Nephron (organoid): ENCODE results near the gene DOC2B.

Experiments used
- H3K27ac Mint-ChIP-seq, 3 experiments: 2 replicates each; pipeline ENCODE4 v1.8.0; 2020; ENCODE audit warnings: mixed read lengths in 3 of 3, mild to moderate bottlenecking in 2 of 3, moderate library complexity in 1 of 3
- H3K27me3 Mint-ChIP-seq: 2 replicates; pipeline ENCODE4 v1.8.0; 2021; ENCODE audit warnings: low read depth, mild to moderate bottlenecking, moderate library complexity, mixed read lengths
- H3K36me3 Mint-ChIP-seq: 2 replicates; pipeline ENCODE4 v1.8.0; 2020; ENCODE audit warnings: low read depth, mixed read lengths
- H3K4me1 Mint-ChIP-seq: 2 replicates; pipeline ENCODE4 v1.8.0; 2020; ENCODE audit warnings: mixed read lengths
- H3K4me3 Mint-ChIP-seq, 3 experiments: 2 replicates each; pipeline ENCODE4 v1.8.0; 2020; ENCODE audit warnings: mild to moderate bottlenecking in 3 of 3, mixed read lengths in 3 of 3, moderate library complexity in 2 of 3
- H3K9me3 Mint-ChIP-seq: 2 replicates; pipeline ENCODE4 v1.8.0; 2020; ENCODE audit warnings: mixed read lengths
- TF ChIP-seq, protein P1 (sequence below), 3 experiments: fragments of 200-600 bp; sonication (generic); IDR thresholded peaks; one replicate each; pipeline ENCODE4 v1.5.0; 2021; ENCODE audit warnings: antibody characterized with exemption in 3 of 3; ENCODE audit not compliant: unreplicated experiment in 3 of 3

DOC2B gene

GRCh38 chr17:147796-148740, 33.4 kb downstream of the DOC2B start:
- H3K4me3 Mint-ChIP-seq = no peak overlapping the region
- no peaks in the 10 kb centered on the region for H3K4me1 Mint-ChIP-seq
- TF ChIP-seq, protein P1, sequence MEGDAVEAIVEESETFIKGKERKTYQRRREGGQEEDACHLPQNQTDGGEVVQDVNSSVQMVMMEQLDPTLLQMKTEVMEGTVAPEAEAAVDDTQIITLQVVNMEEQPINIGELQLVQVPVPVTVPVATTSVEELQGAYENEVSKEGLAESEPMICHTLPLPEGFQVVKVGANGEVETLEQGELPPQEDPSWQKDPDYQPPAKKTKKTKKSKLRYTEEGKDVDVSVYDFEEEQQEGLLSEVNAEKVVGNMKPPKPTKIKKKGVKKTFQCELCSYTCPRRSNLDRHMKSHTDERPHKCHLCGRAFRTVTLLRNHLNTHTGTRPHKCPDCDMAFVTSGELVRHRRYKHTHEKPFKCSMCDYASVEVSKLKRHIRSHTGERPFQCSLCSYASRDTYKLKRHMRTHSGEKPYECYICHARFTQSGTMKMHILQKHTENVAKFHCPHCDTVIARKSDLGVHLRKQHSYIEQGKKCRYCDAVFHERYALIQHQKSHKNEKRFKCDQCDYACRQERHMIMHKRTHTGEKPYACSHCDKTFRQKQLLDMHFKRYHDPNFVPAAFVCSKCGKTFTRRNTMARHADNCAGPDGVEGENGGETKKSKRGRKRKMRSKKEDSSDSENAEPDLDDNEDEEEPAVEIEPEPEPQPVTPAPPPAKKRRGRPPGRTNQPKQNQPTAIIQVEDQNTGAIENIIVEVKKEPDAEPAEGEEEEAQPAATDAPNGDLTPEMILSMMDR (IDR thresholded peaks at IDR 0.05; ENCODE audit: unreplicated experiment in 3 of 3) = no peak
- H3K36me3 Mint-ChIP-seq = no peaks in the 10 kb centered on the region
- no peak overlapping the region for H3K27ac Mint-ChIP-seq
- H3K9me3 Mint-ChIP-seq = no peaks in the 10 kb centered on the region
- H3K27me3 Mint-ChIP-seq = peaks cover 6% of the 10 kb centered on the region

- Mint-ChIP-seq H3K4me1 (no peaks in the 10 kb centered on the region), H3K27ac (no peak overlapping the region), H3K4me3 (no peak overlapping the region), H3K36me3 (no peaks in the 10 kb centered on the region), H3K27me3 (peaks cover 7% of the 10 kb centered on the region), H3K9me3 (no peaks in the 10 kb centered on the region)
- TF ChIP-seq, protein P1 (IDR thresholded peaks at IDR 0.05; ENCODE audit: unreplicated experiment in 3 of 3) = no peak
These were observed 34.3 kb downstream of the DOC2B start for GRCh38 chr17:146983-147761.

DNA sequence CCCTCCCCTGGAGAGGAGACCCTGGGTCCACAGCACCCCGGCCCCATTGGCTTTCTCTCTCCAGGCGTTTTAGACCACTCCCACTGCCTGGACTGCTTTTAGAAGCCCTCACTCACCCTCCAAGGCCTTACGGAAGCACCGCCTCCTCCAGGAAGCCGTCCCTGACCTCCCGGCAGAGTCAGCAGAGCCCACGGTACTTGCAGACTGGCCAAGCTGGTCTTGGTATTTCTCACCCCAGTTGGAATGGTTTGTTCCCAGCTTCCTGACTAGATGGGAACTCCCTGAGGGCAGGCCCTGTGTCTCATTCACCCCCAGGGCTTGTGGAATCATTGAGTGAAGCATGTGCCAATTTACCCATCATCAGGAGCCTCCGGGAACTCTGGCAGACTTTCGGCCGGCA, 34.9 kb downstream of the DOC2B start:
- Mint-ChIP-seq H3K36me3 (no peaks in the 10 kb centered on the region), H3K27me3 (peaks cover 7% of the 10 kb centered on the region), H3K4me1 (no peaks in the 10 kb centered on the region), H3K27ac (no peak overlapping the region), H3K4me3 (no peak overlapping the region), H3K9me3 (no peaks in the 10 kb centered on the region)
- TF ChIP-seq, protein P1 (IDR thresholded peaks at IDR 0.05; ENCODE audit: unreplicated experiment in 3 of 3) = no peak

DNA sequence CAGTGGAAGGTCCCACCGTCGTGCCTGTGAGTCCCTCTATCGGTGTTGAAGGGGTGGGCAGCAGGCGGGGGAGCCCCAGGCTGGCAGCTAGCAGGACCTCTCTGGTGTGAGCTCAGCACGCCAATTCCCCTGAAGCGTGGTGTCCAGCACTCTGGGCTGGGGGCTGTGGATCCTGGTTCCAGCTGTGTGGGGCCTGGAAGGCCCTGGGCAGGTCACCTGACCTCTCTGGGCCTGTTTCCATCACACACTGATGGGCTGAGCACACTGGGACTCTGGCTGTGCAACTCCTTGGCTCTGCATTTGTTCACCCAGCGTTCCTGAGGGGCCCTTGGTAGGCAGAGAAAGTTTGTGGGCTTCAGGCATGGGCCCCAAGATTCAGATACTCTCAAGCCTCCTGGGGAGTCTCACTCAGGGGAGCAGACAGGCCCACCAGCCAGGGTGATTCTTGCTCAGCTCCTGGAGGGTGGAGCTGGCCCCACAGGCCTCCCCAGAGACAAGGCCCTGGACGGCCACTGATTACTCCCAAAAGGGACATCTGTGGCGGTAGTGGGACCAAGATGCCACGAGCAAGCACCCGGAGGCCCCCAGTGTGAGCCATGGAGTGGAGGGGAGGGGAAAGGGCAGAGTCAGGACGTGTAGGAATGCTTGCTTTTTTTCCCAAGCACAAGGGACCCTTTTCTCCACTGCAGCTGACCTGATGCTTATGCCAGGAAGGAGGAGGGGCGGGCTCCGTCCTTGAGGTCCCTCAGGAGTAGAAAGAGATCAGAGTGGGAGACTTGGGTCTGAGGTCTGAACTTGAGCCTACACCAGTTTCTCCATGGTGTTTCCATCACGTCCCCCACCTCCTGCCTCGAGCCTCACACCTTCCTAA, 35.5 kb downstream of the DOC2B start:
- H3K27me3 Mint-ChIP-seq = peaks cover 7% of the 10 kb centered on the region
- no peaks in the 10 kb centered on the region for H3K9me3 Mint-ChIP-seq
- TF ChIP-seq, protein P1 (IDR thresholded peaks at IDR 0.05; ENCODE audit: unreplicated experiment in 3 of 3) = no peak
- no peaks in the 10 kb centered on the region for H3K36me3 Mint-ChIP-seq
- no peak overlapping the region for H3K4me3 Mint-ChIP-seq
- H3K27ac Mint-ChIP-seq = no peak overlapping the region
- no peaks in the 10 kb centered on the region for H3K4me1 Mint-ChIP-seq

DNA sequence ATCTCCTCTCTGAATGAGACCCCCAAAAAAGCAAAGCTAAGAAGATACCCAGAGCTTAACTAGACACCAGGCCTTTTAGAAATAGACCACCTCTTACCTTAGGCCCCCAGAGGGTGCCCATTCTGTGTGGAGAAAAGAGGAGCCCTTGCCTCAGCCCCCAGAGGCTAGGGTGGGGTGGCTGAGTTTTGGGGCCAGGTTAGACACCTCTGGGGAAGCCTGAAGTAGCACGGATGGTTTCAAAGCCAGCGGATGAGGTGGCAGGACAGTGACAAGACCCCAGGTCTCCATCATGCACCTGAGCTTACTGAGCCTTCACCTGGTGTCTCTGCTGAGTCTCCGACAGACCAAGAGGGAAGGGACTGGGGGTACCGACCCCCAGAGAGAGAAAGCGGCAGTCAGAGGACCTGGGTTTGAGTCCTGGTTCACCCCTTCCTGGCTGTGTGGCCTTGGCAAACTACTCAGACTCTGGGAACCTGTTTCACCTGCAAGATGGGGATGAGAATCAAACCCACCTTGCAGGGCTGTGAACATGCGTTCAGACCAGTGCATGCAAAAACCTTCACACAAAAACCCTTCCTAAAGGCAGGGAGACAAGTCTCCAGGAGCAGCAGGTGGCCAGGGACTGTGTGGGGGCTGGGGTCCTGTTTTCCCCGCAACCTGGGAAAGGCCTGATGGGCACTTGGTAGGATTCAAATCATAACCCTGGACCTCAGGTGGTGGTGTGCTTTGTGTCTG, 36.3 kb downstream of the DOC2B start:
- no peaks in the 10 kb centered on the region for H3K36me3 Mint-ChIP-seq
- TF ChIP-seq, protein P1 (IDR thresholded peaks at IDR 0.05; ENCODE audit: unreplicated experiment in 3 of 3) = no peak
- peaks cover 7% of the 10 kb centered on the region for H3K27me3 Mint-ChIP-seq
- no peaks in the 10 kb centered on the region for H3K4me1 Mint-ChIP-seq
- H3K4me3 Mint-ChIP-seq = no peak overlapping the region
- no peak overlapping the region for H3K27ac Mint-ChIP-seq
- H3K9me3 Mint-ChIP-seq = no peaks in the 10 kb centered on the region
